GM18511 (cell line): ENCODE data around the gene NKD1.

ENCODE experiments used
- ATAC-seq: cut with Tn5 transposase; IDR thresholded peaks from one replicate; pipeline ENCODE4 v1.9.1; 2021; ENCODE audit warnings: mild to moderate bottlenecking, moderate library complexity; ENCODE audit not compliant: unreplicated experiment

NKD1 gene

GRCh38 chr16:50641818-50642187 is 93.6 kb downstream of the NKD1 start:
- ATAC-seq: no peak

- no peak for ATAC-seq
Measured at GRCh38 chr16:50642349-50642748, 94.2 kb downstream of the NKD1 start.

- ATAC-seq: no peak
Measured at GRCh38 chr16:50643192-50643591, 95.0 kb downstream of the NKD1 start.

GRCh38 chr16:50644245-50644644 is 96.0 kb downstream of the NKD1 start:
- ATAC-seq: no peak

- peak; percentile 72 for ATAC-seq
Measured at GRCh38 chr16:50644729-50645128, 96.5 kb downstream of the NKD1 start.

- ATAC-seq: no peak
Measured at GRCh38 chr16:50645563-50646220, 97.5 kb downstream of the NKD1 start.

- no peak for ATAC-seq
Measured at GRCh38 chr16:50646345-50646744, 98.1 kb downstream of the NKD1 start.

- ATAC-seq: no peak
Measured at GRCh38 chr16:50651835-50652438, 103.7 kb downstream of the NKD1 start.

GRCh38 chr16:50652836-50653425 is 104.7 kb downstream of the NKD1 start:
- ATAC-seq: no peak

GRCh38 chr16:50653633-50654519 is 105.7 kb downstream of the NKD1 start:
- ATAC-seq: no peak

- ATAC-seq: no peak
Measured at GRCh38 chr16:50655558-50656055, 107.4 kb downstream of the NKD1 start.

- no peak for ATAC-seq
Measured at GRCh38 chr16:50657241-50657640, 109.0 kb downstream of the NKD1 start.

- ATAC-seq: no peak
Measured at GRCh38 chr16:50659806-50660205, 111.6 kb downstream of the NKD1 start.

- no peak for ATAC-seq
Measured at GRCh38 chr16:50662306-50662940, 114.2 kb downstream of the NKD1 start.

- ATAC-seq: no peak
Measured at GRCh38 chr16:50664270-50664669, 116.1 kb downstream of the NKD1 start.

GRCh38 chr16:50665128-50665878 is 117.1 kb downstream of the NKD1 start:
- peak; percentile 53 for ATAC-seq

- peak; percentile 88 for ATAC-seq
Measured at GRCh38 chr16:50666658-50667496, 118.7 kb downstream of the NKD1 start.

- ATAC-seq: no peak
Measured at GRCh38 chr16:50667497-50668367, 119.5 kb downstream of the NKD1 start.
